Calu3 (cell line): ENCODE results near the gene GALNT8. TPM values are rescaled to one million over a fixed set of nuclear protein-coding genes. Genes with fewer than 3 reads are reported as not detected.

Experiments
- BruUV-seq: library from RNA; stranded (reverse); fragments of 400-500 nt; replicated peaks from 2 replicates; lab custom pipeline; 2021; lab: Mats Ljungman, UMichigan
- CTCF ChIA-PET: fragments of 300-600 bp; sonication (Branson Sonifier 250); formaldehyde crosslinking; loops from one replicate; lab custom pipeline; 2022; ENCODE audit warnings: antibody characterized with exemption; lab: Charles Lee
- DNase-seq: peaks from one replicate; pipeline ENCODE4 v3.0.0; 2022
- H3K27ac Mint-ChIP-seq: one replicate; pipeline ENCODE4 v1.8.0; 2022; ENCODE audit warnings: mixed read lengths; ENCODE audit not compliant: unreplicated experiment
- H3K27me3 Mint-ChIP-seq: one replicate; pipeline ENCODE4 v1.8.0; 2022; ENCODE audit warnings: mixed read lengths; ENCODE audit not compliant: unreplicated experiment
- H3K36me3 Mint-ChIP-seq: one replicate; pipeline ENCODE4 v1.8.0; 2022; ENCODE audit warnings: mild to moderate bottlenecking, moderate library complexity, mixed read lengths; ENCODE audit not compliant: insufficient read depth, unreplicated experiment
- H3K4me1 Mint-ChIP-seq: one replicate; pipeline ENCODE4 v1.8.0; 2022; ENCODE audit warnings: mild to moderate bottlenecking, low read depth, mixed read lengths; ENCODE audit not compliant: unreplicated experiment
- H3K4me3 Mint-ChIP-seq: one replicate; pipeline ENCODE4 v1.8.0; 2022; ENCODE audit warnings: mild to moderate bottlenecking, low read depth, moderate library complexity, mixed read lengths; ENCODE audit not compliant: unreplicated experiment
- H3K9me3 Mint-ChIP-seq: one replicate; pipeline ENCODE4 v1.8.0; 2022; ENCODE audit warnings: low read depth, mixed read lengths; ENCODE audit not compliant: unreplicated experiment
- CTCF ChIP-seq: fragments of 200-600 bp; IDR thresholded peaks from one replicate; pipeline ENCODE4 v1.8.0; 2022; ENCODE audit warnings: antibody characterized with exemption; ENCODE audit not compliant: unreplicated experiment
- intact Hi-C: fragments of 100-400 bp; cut with micrococcal nuclease; formaldehyde crosslinking; loops from one replicate; pipeline ENCODE4 v1.10.0; 2022; ENCODE audit not compliant: unreplicated experiment
- total RNA-seq: library from RNA; stranded (reverse); gene quantifications from 2 replicates; pipeline ENCODE4 v1.2.3, GENCODE V29; 2022

The GALNT8 gene
- total RNA-seq, 1 experiment from 2014 or later = not detected

- no peak for TF ChIP-seq CTCF
- DNase-seq = no peak
- H3K27me3 Mint-ChIP-seq = peaks cover 43% of the 10 kb centered on the region
- H3K4me3 Mint-ChIP-seq = no peak overlapping the region
- H3K9me3 Mint-ChIP-seq = peaks cover 2% of the 10 kb centered on the region
- no peak overlapping the region for H3K27ac Mint-ChIP-seq
- CTCF ChIA-PET = no interaction called here
- no peaks in the 10 kb centered on the region for H3K36me3 Mint-ChIP-seq
- intact Hi-C loops = no loop called here
- no peaks in the 10 kb centered on the region for H3K4me1 Mint-ChIP-seq
- BruUV-seq = no TSS peak
Observed at GRCh38 chr12:4814485-4814884, 94.3 kb downstream of the GALNT8 start.

- Mint-ChIP-seq H3K27me3 (peaks cover 65% of the 10 kb centered on the region), H3K4me3 (no peak overlapping the region)
Observed at GRCh38 chr12:4816744-4817525, 96.7 kb downstream of the GALNT8 start.

GRCh38 chr12:4817880-4818279 is 97.7 kb downstream of the GALNT8 start:
- Mint-ChIP-seq H3K27ac (no peak overlapping the region), H3K27me3 (peaks cover 74% of the 10 kb centered on the region), H3K36me3 (no peaks in the 10 kb centered on the region), H3K4me1 (no peaks in the 10 kb centered on the region), H3K9me3 (no peaks in the 10 kb centered on the region), H3K4me3 (no peak overlapping the region)
- BruUV-seq = no TSS peak
- CTCF ChIA-PET = no interaction called here
- intact Hi-C loops = no loop called here
- no peak for TF ChIP-seq CTCF
- no peak for DNase-seq

More at GRCh38 chr12:4816744-4817525, 96.7 kb downstream of the GALNT8 start:
- CTCF ChIA-PET = no interaction called here
- Mint-ChIP-seq H3K27ac (no peak overlapping the region), H3K4me1 (no peaks in the 10 kb centered on the region), H3K9me3 (no peaks in the 10 kb centered on the region), H3K36me3 (no peaks in the 10 kb centered on the region)
- TF ChIP-seq CTCF = no peak
- no TSS peak for BruUV-seq
- no peak for DNase-seq
- intact Hi-C loops = no loop called here

GRCh38 chr12:4819654-4820053 is 99.5 kb downstream of the GALNT8 start:
- DNase-seq = no peak
- CTCF ChIA-PET = no interaction called here
- no peaks in the 10 kb centered on the region for H3K9me3 Mint-ChIP-seq
- no peak overlapping the region for H3K27ac Mint-ChIP-seq
- peaks cover 73% of the 10 kb centered on the region for H3K27me3 Mint-ChIP-seq
- H3K4me3 Mint-ChIP-seq = no peak overlapping the region
- TF ChIP-seq CTCF = no peak
- intact Hi-C loops = no loop called here
- H3K36me3 Mint-ChIP-seq = no peaks in the 10 kb centered on the region
- BruUV-seq = no TSS peak
- H3K4me1 Mint-ChIP-seq = no peaks in the 10 kb centered on the region
